IMR-90 (cell line): Measurements from ENCODE around the gene MAP2K2. TPM values are rescaled to one million over a fixed set of nuclear protein-coding genes. Genes with fewer than 3 reads are reported as not detected.

Experiments
- ATAC-seq: fragments of 200-7000 bp; cut with Tn5 transposase; 2 replicates; pipeline ENCODE4 v1.9.1; 2020; ENCODE audit warnings: low read depth, mild to moderate bottlenecking, moderate library complexity
- BruUV-seq: library from RNA; stranded (reverse); fragments of 400-500 nt; replicated peaks from 2 replicates; lab custom pipeline; 2021; lab: Mats Ljungman, UMichigan
- CTCF ChIA-PET: fragments of 300-600 bp; formaldehyde crosslinking; extraction: SDS; loops from one replicate; lab custom pipeline; 2021; ENCODE audit warnings: antibody characterized with exemption; lab: Yijun Ruan, JAX
- POLR2A ChIA-PET: fragments of 300-600 bp; sonication (Branson Sonifier 250); formaldehyde crosslinking; loops from one replicate; lab custom pipeline; 2022; ENCODE audit warnings: antibody characterized with exemption; ENCODE audit not compliant: unreplicated experiment; lab: Charles Lee
- DNase-seq: peaks from one replicate; pipeline ENCODE4 v3.0.0; 2013
- H2AFZ ChIP-seq: replicated peaks from 2 replicates; pipeline ENCODE3; 2013; ENCODE audit warnings: low read length, mild to moderate bottlenecking; ENCODE audit not compliant: poor library complexity
- H2AK5ac ChIP-seq: 2 replicates; pipeline ENCODE4 v1.6.1; 2013; ENCODE audit warnings: low read depth, low read length, inconsistent platforms
- H2AK9ac ChIP-seq: replicated peaks from 2 replicates; pipeline ENCODE3; 2013; ENCODE audit warnings: mild to moderate bottlenecking, low read depth, low read length, moderate library complexity; ENCODE audit not compliant: poor library complexity
- H2BK120ac ChIP-seq: 2 replicates; pipeline ENCODE4 v1.6.1; 2013; ENCODE audit warnings: low read depth, low read length, inconsistent platforms
- H2BK15ac ChIP-seq: 3 replicates; pipeline ENCODE4 v1.6.1; 2013; ENCODE audit warnings: low read depth, low read length, inconsistent platforms
- H2BK20ac ChIP-seq: 2 replicates; pipeline ENCODE4 v1.6.1; 2013; ENCODE audit warnings: low read depth, mild to moderate bottlenecking, inconsistent platforms, low read length, moderate library complexity
- H2BK5ac ChIP-seq: 2 replicates; pipeline ENCODE4 v1.6.1; 2013; ENCODE audit warnings: mild to moderate bottlenecking, low read depth, low read length, inconsistent platforms; ENCODE audit not compliant: poor library complexity, severe bottlenecking
- H3K14ac ChIP-seq: replicated peaks from 2 replicates; pipeline ENCODE4 v1.6.1; 2013; ENCODE audit warnings: low read depth, low read length, inconsistent platforms
- H3K18ac ChIP-seq: 2 replicates; pipeline ENCODE4 v1.6.1; 2013; ENCODE audit warnings: low read depth, low read length, control low read depth
- H3K23ac ChIP-seq: 2 replicates; pipeline ENCODE4 v1.6.1; 2013; ENCODE audit warnings: low read depth, low read length, inconsistent platforms
- H3K27ac ChIP-seq: 2 replicates; pipeline ENCODE4 v1.5.1; 2013; ENCODE audit warnings: mild to moderate bottlenecking, control low read depth, low read length; ENCODE audit not compliant: insufficient read depth
- H3K27me3 ChIP-seq: 2 replicates; pipeline ENCODE4 v1.6.1; 2013; ENCODE audit warnings: low read length; ENCODE audit not compliant: control insufficient read depth, insufficient read depth
- H3K36me3 ChIP-seq: 2 replicates; pipeline ENCODE4 v1.6.1; 2013; ENCODE audit warnings: low read length, mixed read lengths; ENCODE audit not compliant: control insufficient read depth, insufficient read depth
- H3K4ac ChIP-seq: 2 replicates; pipeline ENCODE4 v1.6.1; 2013; ENCODE audit warnings: low read depth, low read length, inconsistent platforms
- H3K4me1 ChIP-seq: 2 replicates; pipeline ENCODE4 v1.6.1; 2013; ENCODE audit warnings: low read length, mixed read lengths; ENCODE audit not compliant: control insufficient read depth, insufficient read depth
- H3K4me2 ChIP-seq: 2 replicates; pipeline ENCODE4 v1.6.1; 2013; ENCODE audit warnings: low read depth, mild to moderate bottlenecking, control low read depth, low read length, moderate library complexity
- H3K4me3 ChIP-seq: 2 replicates; pipeline ENCODE4 v1.5.1; 2013; ENCODE audit warnings: low read depth, mild to moderate bottlenecking, control low read depth, low read length, moderate library complexity; ENCODE audit not compliant: insufficient read depth
- H3K56ac ChIP-seq: 2 replicates; pipeline ENCODE4 v1.6.1; 2013; ENCODE audit warnings: low read length, inconsistent platforms; ENCODE audit not compliant: insufficient read depth; ENCODE audit errors: extremely low read depth
- H3K79me1 ChIP-seq, 2 experiments: 2 replicates each; pipeline ENCODE4 v1.6.1; 2013; ENCODE audit warnings: low read length in 2 of 2, inconsistent platforms in 1 of 2, low read depth in 1 of 2
- H3K9ac ChIP-seq: 2 replicates; pipeline ENCODE4 v1.6.1; 2013; ENCODE audit warnings: low read depth, low read length, control low read depth
- H3K9me1 ChIP-seq: 2 replicates; pipeline ENCODE4 v1.6.1; 2013; ENCODE audit warnings: low read length, inconsistent platforms; ENCODE audit not compliant: insufficient read depth
- H3K9me3 ChIP-seq: 2 replicates; pipeline ENCODE4 v1.6.1; 2013; ENCODE audit warnings: low read length; ENCODE audit not compliant: control insufficient read depth, insufficient read depth
- H4K20me1 ChIP-seq: 2 replicates; pipeline ENCODE4 v1.6.1; 2013; ENCODE audit warnings: low read length, inconsistent platforms; ENCODE audit not compliant: insufficient read depth
- H4K5ac ChIP-seq: 2 replicates; pipeline ENCODE4 v1.6.1; 2013; ENCODE audit warnings: mild to moderate bottlenecking, low read depth, low read length, control low read depth
- H4K8ac ChIP-seq, 2 experiments: 2 replicates each; pipeline ENCODE4 v1.6.1; 2013; ENCODE audit warnings: low read depth in 2 of 2, low read length in 2 of 2, control low read depth in 1 of 2, inconsistent platforms in 1 of 2
- H4K91ac ChIP-seq: 2 replicates; pipeline ENCODE4 v1.6.1; 2013; ENCODE audit warnings: low read depth, low read length, inconsistent platforms; ENCODE audit not compliant: insufficient read depth
- MAFK ChIP-seq: IDR thresholded peaks from 2 replicates; pipeline ENCODE4 v1.6.1; 2012; ENCODE audit warnings: low read depth, low read length, improper control_type of control experiment
- RCOR1 ChIP-seq: IDR thresholded peaks from 2 replicates; pipeline ENCODE4 v1.6.1; 2012; ENCODE audit warnings: mild to moderate bottlenecking, low read length, improper control_type of control experiment; ENCODE audit not compliant: insufficient replicate concordance
- WGBS, 2 experiments: methylation state at CpG; one replicate each; pipeline versions ENCODE4 v1.1.5 to v1.1.7; 2013; ENCODE audit warnings: missing lambda C conversion rate in 2 of 2; ENCODE audit not compliant: insufficient read length in 1 of 2; ENCODE audit errors: extremely low coverage in 2 of 2; 5-methylcytosine and 5-hydroxymethylcytosine counted together
- dilution Hi-C: fragments of 300-500 bp; cut with HindIII; formaldehyde crosslinking; loops from one replicate; pipeline ENCODE4 v1.14.3; 2018; ENCODE audit warnings: low sequenced_read_pairs; ENCODE audit not compliant: unreplicated experiment
- in situ Hi-C: fragments of 300-500 bp; cut with MboI; formaldehyde crosslinking; loops from 3 replicates; pipeline ENCODE4 v1.14.3; 2019; ENCODE audit warnings: low sequenced_read_pairs, inconsistent platforms, mixed read lengths
- intact Hi-C: fragments of 100-400 bp; cut with micrococcal nuclease; formaldehyde crosslinking; loops from 2 replicates; pipeline ENCODE4 v1.10.0; 2022
- polyA plus RNA-seq, 3 experiments: library from polyadenylated mRNA; depleted of rRNA; stranded (reverse); fragments of >200 nt; gene quantifications; 2 replicates each; pipeline ENCODE4 v1.2.3, GENCODE V29; 2012; ENCODE audit warnings: low replicate concordance in 1 of 3
- total RNA-seq: library from RNA; depleted of rRNA; stranded (reverse); fragments of >200 nt; gene quantifications from 2 replicates; pipeline ENCODE4 v1.2.3, GENCODE V29; 2012
- TF ChIP-seq, protein P1 (sequence below): conservative IDR thresholded peaks from 2 replicates; pipeline ENCODE4 v1.5.1; 2012; ENCODE audit warnings: mild to moderate bottlenecking, low read depth, low read length, improper control_type of control experiment

The MAP2K2 gene
- total and polyA plus RNA-seq, 2 of the 4 experiments (the other 2 are of a cell fraction), result 115 to 151 TPM

DNA sequence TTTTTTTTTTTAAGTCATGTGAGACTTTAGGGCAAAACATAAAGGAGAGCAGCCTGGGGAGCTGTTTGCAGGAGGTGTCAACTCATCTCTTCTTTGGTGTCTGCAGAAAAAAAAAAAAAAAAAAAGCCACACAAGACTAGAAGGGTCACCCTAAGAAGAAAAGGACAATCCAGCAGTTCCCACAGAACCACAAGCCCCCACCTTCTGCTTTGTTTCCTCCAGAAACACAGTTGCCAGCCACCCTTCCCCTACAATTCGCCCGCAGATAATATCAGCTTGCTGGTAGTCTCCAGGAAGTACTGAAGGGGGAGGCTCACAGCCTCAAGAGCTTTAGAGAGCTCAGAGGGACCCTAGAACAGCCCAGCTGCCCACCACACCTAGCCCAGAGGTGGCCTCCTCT lies 34.9 kb downstream of the MAP2K2 start:
- no peaks in the 10 kb centered on the region for H3K79me1 ChIP-seq
- no peak for TF ChIP-seq RCOR1
- TF ChIP-seq, protein P1, sequence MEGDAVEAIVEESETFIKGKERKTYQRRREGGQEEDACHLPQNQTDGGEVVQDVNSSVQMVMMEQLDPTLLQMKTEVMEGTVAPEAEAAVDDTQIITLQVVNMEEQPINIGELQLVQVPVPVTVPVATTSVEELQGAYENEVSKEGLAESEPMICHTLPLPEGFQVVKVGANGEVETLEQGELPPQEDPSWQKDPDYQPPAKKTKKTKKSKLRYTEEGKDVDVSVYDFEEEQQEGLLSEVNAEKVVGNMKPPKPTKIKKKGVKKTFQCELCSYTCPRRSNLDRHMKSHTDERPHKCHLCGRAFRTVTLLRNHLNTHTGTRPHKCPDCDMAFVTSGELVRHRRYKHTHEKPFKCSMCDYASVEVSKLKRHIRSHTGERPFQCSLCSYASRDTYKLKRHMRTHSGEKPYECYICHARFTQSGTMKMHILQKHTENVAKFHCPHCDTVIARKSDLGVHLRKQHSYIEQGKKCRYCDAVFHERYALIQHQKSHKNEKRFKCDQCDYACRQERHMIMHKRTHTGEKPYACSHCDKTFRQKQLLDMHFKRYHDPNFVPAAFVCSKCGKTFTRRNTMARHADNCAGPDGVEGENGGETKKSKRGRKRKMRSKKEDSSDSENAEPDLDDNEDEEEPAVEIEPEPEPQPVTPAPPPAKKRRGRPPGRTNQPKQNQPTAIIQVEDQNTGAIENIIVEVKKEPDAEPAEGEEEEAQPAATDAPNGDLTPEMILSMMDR, result no peak
- no peak for TF ChIP-seq MAFK
- no peaks in the 10 kb centered on the region for H3K27me3 ChIP-seq
- peaks cover 34% of the 10 kb centered on the region for H3K36me3 ChIP-seq
- intact Hi-C loops, result no loop called here
- no peak overlapping the region for H2BK15ac ChIP-seq
- no peak overlapping the region for H3K4me3 ChIP-seq
- H3K23ac ChIP-seq, result no peak overlapping the region
- no peak overlapping the region for H3K4ac ChIP-seq
- no peak overlapping the region for H3K27ac ChIP-seq
- H2BK5ac ChIP-seq, result no peak overlapping the region
- no peak overlapping the region for H3K9ac ChIP-seq
- H3K4me2 ChIP-seq, result no peak overlapping the region
- no peaks in the 10 kb centered on the region for H3K9me3 ChIP-seq
- in situ Hi-C loops, result no loop called here
- ATAC-seq (no peak), DNase-seq (no peak)
- H4K8ac ChIP-seq, result no peak overlapping the region
- no peak overlapping the region for H3K56ac ChIP-seq
- no peak overlapping the region for H2AK9ac ChIP-seq
- no TSS peak for BruUV-seq
- POLR2A ChIA-PET, result no interaction called here
- CTCF ChIA-PET, result no interaction called here
- peaks cover 1% of the 10 kb centered on the region; the same call in 1 of the 2 replicates for H3K4me1 ChIP-seq
- H2AFZ ChIP-seq, result no peak overlapping the region
- H2BK120ac ChIP-seq, result no peak overlapping the region
- no peak overlapping the region for H4K5ac ChIP-seq
- dilution Hi-C loops, result no loop called here
- H4K91ac ChIP-seq, result no peak overlapping the region
- WGBS, 2 experiments, result no CpG with 5 or more reads among the region's 2 CpGs
- no peak overlapping the region for H3K14ac ChIP-seq
- H3K18ac ChIP-seq, result no peak overlapping the region
- H3K9me1 ChIP-seq, result no peaks in the 10 kb centered on the region
- H2AK5ac ChIP-seq, result no peak overlapping the region
- H4K20me1 ChIP-seq, result peaks cover 3% of the 10 kb centered on the region; the same call in 1 of the 2 replicates
- no peak overlapping the region for H2BK20ac ChIP-seq
